NCI-H446 (cell line): ENCODE data around the gene MFSD6.
A peak's percentile ranks its signal among the peaks of the same experiment; 100 is the strongest.

Experiments used
- DNase-seq, 2 experiments: peaks; one replicate each; lab custom pipeline; 2025; lab: John Stamatoyannopoulos, UW

Gene MFSD6

GRCh38 chr2:190440113-190440512 is 32.0 kb downstream of the MFSD6 start:
- DNase-seq = no peak

- DNase-seq = no peak
These were observed 33.4 kb downstream of the MFSD6 start for GRCh38 chr2:190441564-190441963.

GRCh38 chr2:190443055-190443454 is 34.9 kb downstream of the MFSD6 start:
- no peak for DNase-seq

GRCh38 chr2:190443778-190444481 is 35.8 kb downstream of the MFSD6 start:
- peak; percentile 78 to 91 for DNase-seq

GRCh38 chr2:190444976-190445375 is 36.8 kb downstream of the MFSD6 start:
- DNase-seq = no peak

- DNase-seq = no peak
These were observed 38.0 kb downstream of the MFSD6 start for GRCh38 chr2:190446193-190446592.

GRCh38 chr2:190446750-190447516 is 38.8 kb downstream of the MFSD6 start:
- DNase-seq = no peak

GRCh38 chr2:190447766-190448165 is 39.6 kb downstream of the MFSD6 start:
- no peak for DNase-seq

GRCh38 chr2:190449925-190450324 is 41.8 kb downstream of the MFSD6 start:
- DNase-seq = no peak

GRCh38 chr2:190450363-190450762 is 42.2 kb downstream of the MFSD6 start:
- no peak for DNase-seq

- DNase-seq = no peak
These were observed 43.5 kb downstream of the MFSD6 start for GRCh38 chr2:190451561-190452176.

- no peak for DNase-seq
These were observed 44.3 kb downstream of the MFSD6 start for GRCh38 chr2:190452433-190452832.

- no peak for DNase-seq
These were observed 46.6 kb downstream of the MFSD6 start for GRCh38 chr2:190454795-190455194.

GRCh38 chr2:190455358-190456095 is 47.4 kb downstream of the MFSD6 start:
- no peak for DNase-seq

GRCh38 chr2:190456833-190457232 is 48.7 kb downstream of the MFSD6 start:
- no peak for DNase-seq

- DNase-seq = no peak
These were observed 49.1 kb downstream of the MFSD6 start for GRCh38 chr2:190457256-190457655.

GRCh38 chr2:190458352-190459107 is 50.4 kb downstream of the MFSD6 start:
- DNase-seq = peak in 1 of 2 experiments; percentile 43

- DNase-seq = no peak
These were observed 51.7 kb downstream of the MFSD6 start for GRCh38 chr2:190459881-190460280.

- DNase-seq = no peak
These were observed 52.3 kb downstream of the MFSD6 start for GRCh38 chr2:190460487-190460886.

- DNase-seq = no peak
These were observed 54.0 kb downstream of the MFSD6 start for GRCh38 chr2:190462181-190462580.

- no peak for DNase-seq
These were observed 54.5 kb downstream of the MFSD6 start for GRCh38 chr2:190462611-190463010.

GRCh38 chr2:190465060-190465459 is 56.9 kb downstream of the MFSD6 start:
- no peak for DNase-seq
